Right lobe of liver (tissue), 6 donors: ENCODE data around the gene SIK3. TPM values are rescaled to one million over a fixed set of nuclear protein-coding genes. Genes with fewer than 3 reads are reported as not detected.

Experiments used
- ATAC-seq, 4 donors: fragments of 200-7000 bp; cut with Tn5 transposase; one replicate each; pipeline ENCODE4 v1.9.1; 2020; ENCODE audit warnings: mild to moderate bottlenecking in 4 of 4, moderate library complexity in 4 of 4
- DNase-seq, 3 donors: peaks; one replicate each; pipeline ENCODE4 v3.0.0-alpha.2; 2020
- H3K27ac ChIP-seq, 3 donors: fragments of 200-600 bp; one replicate each; pipeline ENCODE4 v1.8.0; 2022
- H3K27me3 ChIP-seq, 2 donors: fragments of 200-600 bp; one replicate each; pipeline ENCODE4 v1.8.0; 2022
- H3K36me3 ChIP-seq, 4 donors: fragments of 200-600 bp; sonication (generic) in 1 of 4; one replicate each; pipeline versions ENCODE4 v1.5.1 to v1.8.0; 2017 to 2022; ENCODE audit warnings: control low read depth in 1 of 4
- H3K4me1 ChIP-seq, 4 donors: fragments of 200-600 bp; sonication (generic) in 1 of 4; one replicate each; pipeline versions ENCODE4 v1.5.1 to v1.8.0; 2017 to 2022; ENCODE audit warnings: control low read depth in 1 of 4
- H3K4me3 ChIP-seq, 3 donors: fragments of 200-600 bp; one replicate each; pipeline ENCODE4 v1.8.0; 2022
- H3K9me3 ChIP-seq, 4 donors: fragments of 200-600 bp; sonication (generic) in 1 of 4; one replicate each; pipeline versions ENCODE4 v1.5.1 to v1.8.0; 2017 to 2022; ENCODE audit warnings: control low read depth in 1 of 4
- POLR2A ChIP-seq: fragments of 450-650 bp; IDR thresholded peaks from one replicate; pipeline ENCODE4 v1.6.1; 2017; ENCODE audit warnings: antibody characterized with exemption, mild to moderate bottlenecking
- WGBS: methylation state at CpG from one replicate; pipeline ENCODE4 v1.1.6; 2018; ENCODE audit warnings: low coverage, low lambda C conversion rate; ENCODE audit not compliant: insufficient coverage; ENCODE audit errors: missing lambda C conversion rate; 5-methylcytosine and 5-hydroxymethylcytosine counted together
- intact Hi-C, 2 donors: fragments of 100-400 bp; cut with DNase I; formaldehyde crosslinking; loops; one replicate each; pipeline versions ENCODE4 v1.11.2 to v1.14.1; 2022
- total RNA-seq, 6 experiments: library from RNA; depleted of rRNA in 2 of 6; stranded (reverse); fragments of >200 nt in 2 of 6; fragmentation: NEBNext Ultra II Directional in 3 of 6; extraction: Animal tissue kit (Norgen Biotek cat#: 25700) in 3 of 6; gene quantifications; one replicate each; pipeline versions ENCODE4 v1.1.0 to v1.2.4, GENCODE V29; 2016 to 2023
- TF ChIP-seq, protein P1 (sequence below), 4 donors: fragments of 200-600 bp in 3 of 4; fragments of 450-650 bp in 1 of 4; IDR thresholded peaks; one replicate each; pipeline versions ENCODE4 v1.5.1 to v1.8.0; 2016 to 2022; ENCODE audit warnings: antibody characterized with exemption in 4 of 4, mild to moderate bottlenecking in 2 of 4
- donor health status: DM: no; HTN: yes; CAD: no.
- donor health status: DM: no; HTN: no; CAD: no.
- donor health status: DM: no; HTN: no; CAD: no.
- donor health status: DM: no; HTN: yes; CAD: no.
- donor health status: DM: no; HTN: yes; CAD: no.

SIK3 gene
- total RNA-seq, 6 experiments from 2014 or later, result 22.0 to 35.4 (median 26.8) TPM

DNA sequence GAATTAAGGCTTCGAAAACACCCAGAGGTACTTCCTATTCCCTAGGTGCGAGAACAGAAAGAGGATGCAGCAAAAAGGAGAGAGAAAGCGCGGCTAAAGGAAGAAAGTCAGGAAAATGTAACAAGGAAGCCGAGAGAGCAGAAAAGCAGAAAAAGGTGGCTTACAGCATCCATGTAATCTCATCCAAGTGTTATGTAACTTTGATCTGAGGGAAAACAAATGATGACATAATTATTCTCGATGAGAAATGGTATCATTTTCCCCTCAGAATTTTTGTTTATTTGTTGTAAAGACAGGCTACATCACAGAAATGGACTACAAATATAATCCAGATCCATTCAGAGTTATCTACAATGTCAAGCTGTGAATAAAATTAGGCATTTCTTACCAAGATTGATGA is 191.7 kb downstream of the SIK3 start:
- H3K4me3 ChIP-seq, result no peak overlapping the region
- ATAC-seq (peak in 1 of 4 donors; percentile 22), DNase-seq (no peak)
- H3K27me3 ChIP-seq, result no peaks in the 10 kb centered on the region
- H3K4me1 ChIP-seq, result no peaks in the 10 kb centered on the region
- intact Hi-C loops, result no loop called here
- no peak overlapping the region for H3K27ac ChIP-seq
- H3K9me3 ChIP-seq, result no peaks in the 10 kb centered on the region
- no peak for TF ChIP-seq POLR2A
- TF ChIP-seq, protein P1, sequence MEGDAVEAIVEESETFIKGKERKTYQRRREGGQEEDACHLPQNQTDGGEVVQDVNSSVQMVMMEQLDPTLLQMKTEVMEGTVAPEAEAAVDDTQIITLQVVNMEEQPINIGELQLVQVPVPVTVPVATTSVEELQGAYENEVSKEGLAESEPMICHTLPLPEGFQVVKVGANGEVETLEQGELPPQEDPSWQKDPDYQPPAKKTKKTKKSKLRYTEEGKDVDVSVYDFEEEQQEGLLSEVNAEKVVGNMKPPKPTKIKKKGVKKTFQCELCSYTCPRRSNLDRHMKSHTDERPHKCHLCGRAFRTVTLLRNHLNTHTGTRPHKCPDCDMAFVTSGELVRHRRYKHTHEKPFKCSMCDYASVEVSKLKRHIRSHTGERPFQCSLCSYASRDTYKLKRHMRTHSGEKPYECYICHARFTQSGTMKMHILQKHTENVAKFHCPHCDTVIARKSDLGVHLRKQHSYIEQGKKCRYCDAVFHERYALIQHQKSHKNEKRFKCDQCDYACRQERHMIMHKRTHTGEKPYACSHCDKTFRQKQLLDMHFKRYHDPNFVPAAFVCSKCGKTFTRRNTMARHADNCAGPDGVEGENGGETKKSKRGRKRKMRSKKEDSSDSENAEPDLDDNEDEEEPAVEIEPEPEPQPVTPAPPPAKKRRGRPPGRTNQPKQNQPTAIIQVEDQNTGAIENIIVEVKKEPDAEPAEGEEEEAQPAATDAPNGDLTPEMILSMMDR (IDR thresholded peaks at IDR 0.05), result no peak
- WGBS, result 55% methylated on average over 6 of the region's 6 CpGs
- H3K36me3 ChIP-seq, result peaks cover 0 to 2% (median 0%) of the 10 kb centered on the region in 4 donors

DNA sequence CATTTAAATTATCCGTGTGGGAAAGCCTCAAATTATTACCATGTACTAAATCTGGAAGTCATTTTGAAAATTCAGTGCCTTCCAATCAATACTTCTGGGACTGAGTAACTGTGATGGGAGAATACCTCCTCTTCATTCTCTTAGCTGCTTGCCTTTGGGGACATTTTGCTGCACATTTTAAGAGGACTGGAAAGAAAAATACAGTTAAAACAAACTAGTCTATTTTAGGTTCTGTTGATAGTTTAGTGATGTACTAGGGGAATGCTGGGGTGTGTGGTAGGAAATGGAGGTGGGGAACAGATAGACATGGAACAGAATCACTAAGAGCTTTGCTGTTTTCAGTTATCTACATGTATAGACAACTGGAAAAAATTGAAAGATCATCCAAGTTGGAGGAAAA is 195.1 kb downstream of the SIK3 start:
- H3K4me1 ChIP-seq, result no peaks in the 10 kb centered on the region
- H3K36me3 ChIP-seq, result peaks cover 0 to 2% (median 0%) of the 10 kb centered on the region in 4 donors
- DNase-seq, result no peak
- H3K4me3 ChIP-seq, result no peak overlapping the region
- WGBS, result 80% methylated on average over 1 of the region's 1 CpG
- intact Hi-C loops, result no loop called here
- H3K27me3 ChIP-seq, result no peaks in the 10 kb centered on the region
- no peaks in the 10 kb centered on the region for H3K9me3 ChIP-seq
- ATAC-seq, result no peak
- H3K27ac ChIP-seq, result no peak overlapping the region
- no peak for TF ChIP-seq POLR2A

DNA sequence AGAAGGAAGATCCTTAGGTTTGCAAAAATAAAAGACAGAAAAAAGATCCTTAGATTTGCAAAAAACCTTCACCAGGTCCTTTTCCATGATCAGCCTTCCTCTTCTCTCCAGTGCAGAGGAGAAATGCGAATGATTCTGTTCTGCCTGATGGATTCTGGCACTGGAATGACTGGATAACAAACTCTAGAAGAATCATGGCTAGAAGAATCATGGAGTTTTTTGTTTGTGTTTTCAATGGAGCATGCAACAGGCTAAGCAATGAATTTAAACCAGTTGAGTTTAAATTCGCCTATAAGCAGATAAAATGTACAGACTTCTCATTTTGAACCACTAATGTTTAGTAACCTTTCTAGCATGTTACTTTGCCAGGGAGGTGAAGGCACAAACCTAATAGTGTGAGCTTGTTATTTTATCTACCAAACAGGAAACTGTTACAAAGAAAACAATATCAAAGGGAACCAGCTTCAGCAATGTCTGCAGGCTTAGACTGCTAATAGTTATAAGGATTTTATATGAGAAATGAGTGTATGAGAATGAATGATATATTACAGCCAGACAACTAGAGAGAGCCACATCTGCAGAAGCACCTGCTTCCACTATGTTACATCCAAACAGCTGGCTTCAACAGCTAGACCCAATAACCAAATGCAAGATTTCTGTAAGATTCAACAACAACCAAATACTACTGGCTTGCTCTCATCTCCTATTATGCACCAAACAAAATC is 196.1 kb downstream of the SIK3 start:
- intact Hi-C loops, result no loop called here
- DNase-seq (no peak), ATAC-seq (no peak)
- H3K27ac ChIP-seq, result no peak overlapping the region
- TF ChIP-seq, protein P1 (IDR thresholded peaks at IDR 0.05), result no peak
- TF ChIP-seq POLR2A, result no peak
- no peaks in the 10 kb centered on the region for H3K27me3 ChIP-seq
- H3K9me3 ChIP-seq, result no peaks in the 10 kb centered on the region
- H3K4me3 ChIP-seq, result no peak overlapping the region
- peaks cover 0 to 2% (median 0%) of the 10 kb centered on the region in 4 donors for H3K36me3 ChIP-seq
- 88% methylated on average over 1 of the region's 2 CpGs for WGBS
- H3K4me1 ChIP-seq, result no peaks in the 10 kb centered on the region

DNA sequence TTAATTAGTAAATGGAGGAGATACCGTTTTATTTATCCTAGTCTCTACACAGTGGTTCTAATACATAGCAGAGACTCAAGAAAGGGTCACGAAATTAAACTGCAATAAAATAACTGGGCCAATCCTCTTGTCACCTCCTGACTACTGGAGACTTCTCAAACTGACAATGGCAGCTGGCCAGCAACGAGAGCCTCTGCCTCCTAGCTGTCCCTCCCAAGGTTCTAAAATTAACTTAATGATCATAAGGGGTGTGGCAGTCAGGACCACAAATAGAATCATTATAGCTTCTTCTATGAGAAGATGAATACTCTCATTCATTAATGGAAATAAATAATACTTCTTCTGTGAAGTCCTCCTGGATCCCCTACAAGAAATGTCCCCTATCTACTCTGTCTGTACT is 197.0 kb downstream of the SIK3 start:
- ATAC-seq, result no peak
- intact Hi-C loops, result no loop called here
- no peak overlapping the region for H3K27ac ChIP-seq
- H3K4me1 ChIP-seq, result no peaks in the 10 kb centered on the region
- H3K9me3 ChIP-seq, result no peaks in the 10 kb centered on the region
- WGBS, result 87% methylated on average over 3 of the region's 3 CpGs
- H3K4me3 ChIP-seq, result no peak overlapping the region
- peaks cover 0 to 8% (median 2%) of the 10 kb centered on the region in 4 donors for H3K36me3 ChIP-seq
- no peak for DNase-seq
- H3K27me3 ChIP-seq, result no peaks in the 10 kb centered on the region
- TF ChIP-seq, protein P1 (IDR thresholded peaks at IDR 0.05), result no peak
- no peak for TF ChIP-seq POLR2A

DNA sequence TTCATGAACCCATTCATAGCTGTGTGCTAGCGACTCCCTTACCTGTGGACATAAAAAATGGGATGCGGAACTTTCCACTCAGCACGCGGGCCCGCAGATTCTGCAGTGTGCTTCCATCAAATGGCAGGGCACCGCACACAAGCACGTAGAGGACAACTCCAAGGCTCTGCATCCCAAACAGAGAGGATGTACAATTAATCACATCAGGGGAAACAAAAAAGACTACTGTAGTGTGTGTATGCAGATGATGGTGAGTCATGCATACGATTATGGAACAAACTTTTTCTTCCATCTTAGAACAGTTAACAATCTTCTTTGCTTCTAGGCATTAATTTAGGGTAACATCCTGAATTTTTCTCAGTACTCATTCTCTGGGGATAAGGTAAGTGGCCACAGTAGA is 202.0 kb downstream of the SIK3 start:
- no peak for ATAC-seq
- H3K9me3 ChIP-seq, result no peaks in the 10 kb centered on the region
- DNase-seq, result no peak
- H3K4me1 ChIP-seq, result no peaks in the 10 kb centered on the region
- 95% methylated on average over 8 of the region's 8 CpGs for WGBS
- H3K27me3 ChIP-seq, result no peaks in the 10 kb centered on the region
- H3K36me3 ChIP-seq, result peaks cover 0 to 30% (median 3%) of the 10 kb centered on the region in 4 donors
- H3K27ac ChIP-seq, result no peak overlapping the region
- no peak overlapping the region for H3K4me3 ChIP-seq
- TF ChIP-seq, protein P1 (IDR thresholded peaks at IDR 0.05), result no peak
- TF ChIP-seq POLR2A, result no peak
- intact Hi-C loops, result no loop called here
